HEK293 (cell line): ENCODE measurements around the gene PARD3.

Experiments
- CTCF ChIA-PET: fragments of 350-600 bp; formaldehyde crosslinking; extraction: SDS; loops from one replicate; lab custom pipeline; 2021; ENCODE audit warnings: antibody characterized with exemption; lab: Yijun Ruan, JAX
- POLR2A ChIA-PET: fragments of 300-600 bp; formaldehyde crosslinking; extraction: SDS; loops from one replicate; lab custom pipeline; 2020; ENCODE audit warnings: antibody characterized with exemption, inconsistent platforms; lab: Yijun Ruan, JAX
- H3K27ac ChIP-seq: fragments of 200-500 bp; sonication (Bioruptor generic); 2 replicates; pipeline ENCODE4 v1.5.1; 2014; ENCODE audit warnings: low read depth, low read length, control low read depth, inconsistent platforms; ENCODE audit errors: extremely low read depth
- H3K36me3 ChIP-seq, 2 experiments: fragments of 200-500 bp in 1 of 2; sonication (Bioruptor generic) in 1 of 2; 1 replicate in 1 of 2; 2 replicates in 1 of 2; pipeline ENCODE4 v1.5.1; 2014 to 2017; ENCODE audit warnings: inconsistent platforms in 2 of 2, low read length in 2 of 2; ENCODE audit not compliant: control insufficient read depth in 2 of 2, insufficient read depth in 1 of 2
- H3K4me1 ChIP-seq: fragments of 200-500 bp; sonication (Bioruptor generic); 2 replicates; pipeline ENCODE4 v1.5.1; 2014; ENCODE audit warnings: mild to moderate bottlenecking, low read length, inconsistent platforms; ENCODE audit not compliant: control insufficient read depth, insufficient read depth
- H3K4me3 ChIP-seq: 2 replicates; pipeline ENCODE4 v1.5.1; 2011; ENCODE audit warnings: low read depth, mild to moderate bottlenecking, control low read depth, low read length, moderate library complexity
- H3K9me3 ChIP-seq: fragments of 200-500 bp; sonication (Bioruptor generic); 2 replicates; pipeline ENCODE4 v1.5.1; 2014; ENCODE audit warnings: low read depth, low read length, inconsistent platforms; ENCODE audit not compliant: control insufficient read depth, insufficient read depth
- ATF2 ChIP-seq: fragments of 450-650 bp; formaldehyde crosslinking; IDR thresholded peaks from 2 replicates; pipeline ENCODE4 v1.5.1; 2016; ENCODE audit warnings: missing biosample characterization, missing genetic modification characterization, low read depth
- ELK4 ChIP-seq: IDR thresholded peaks from 2 replicates; pipeline ENCODE4 v1.6.1; 2011; ENCODE audit warnings: mild to moderate bottlenecking, low read depth, low read length, borderline replicate concordance
- FEZF1 ChIP-seq: fragments of 450-650 bp; formaldehyde crosslinking; IDR thresholded peaks from 2 replicates; pipeline ENCODE4 v1.5.1; 2016; ENCODE audit warnings: missing biosample characterization, missing genetic modification characterization
- HOXD13 ChIP-seq: sonication (generic); formaldehyde crosslinking; IDR thresholded peaks from 2 replicates; pipeline ENCODE4 v1.8.0; 2022; ENCODE audit warnings: missing genetic modification reagents, borderline replicate concordance
- KLF1 ChIP-seq: fragments of 450-650 bp; formaldehyde crosslinking; IDR thresholded peaks from 2 replicates; pipeline ENCODE4 v1.5.1; 2016; ENCODE audit warnings: missing biosample characterization, missing genetic modification characterization
- PRDM4 ChIP-seq: fragments of 450-650 bp; formaldehyde crosslinking; IDR thresholded peaks from 2 replicates; pipeline ENCODE4 v1.5.1; 2017; ENCODE audit warnings: missing biosample characterization, missing genetic modification characterization
- TSHZ1 ChIP-seq: fragments of 450-650 bp; formaldehyde crosslinking; IDR thresholded peaks from 2 replicates; pipeline ENCODE4 v1.5.1; 2016; ENCODE audit warnings: missing biosample characterization, missing genetic modification characterization, borderline replicate concordance
- ZBTB20 ChIP-seq: fragments of 450-650 bp; formaldehyde crosslinking; IDR thresholded peaks from 2 replicates; pipeline ENCODE4 v1.5.1; 2016; ENCODE audit warnings: missing biosample characterization, missing genetic modification characterization
- ZFP41 ChIP-seq: fragments of 450-650 bp; formaldehyde crosslinking; IDR thresholded peaks from 2 replicates; pipeline ENCODE4 v1.5.1; 2016; ENCODE audit warnings: missing biosample characterization, missing genetic modification characterization, borderline replicate concordance
- ZNF19 ChIP-seq: fragments of 450-650 bp; formaldehyde crosslinking; IDR thresholded peaks from 2 replicates; pipeline ENCODE4; 2016; ENCODE audit warnings: missing biosample characterization, missing genetic modification characterization, low read depth
- ZNF211 ChIP-seq: fragments of 450-650 bp; formaldehyde crosslinking; IDR thresholded peaks from 2 replicates; pipeline ENCODE4 v1.5.1; 2016; ENCODE audit warnings: low read depth, missing biosample characterization, missing genetic modification characterization
- ZNF362 ChIP-seq: fragments of 450-650 bp; formaldehyde crosslinking; IDR thresholded peaks from 2 replicates; pipeline ENCODE4 v1.5.1; 2016; ENCODE audit warnings: missing biosample characterization, missing genetic modification characterization
- ZNF426 ChIP-seq: fragments of 450-650 bp; formaldehyde crosslinking; IDR thresholded peaks from 2 replicates; pipeline ENCODE4 v1.5.1; 2017; ENCODE audit warnings: missing biosample characterization, missing genetic modification characterization, mild to moderate bottlenecking, inconsistent platforms, moderate library complexity
- ZNF433 ChIP-seq: fragments of 450-650 bp; formaldehyde crosslinking; IDR thresholded peaks from 2 replicates; pipeline ENCODE4 v1.5.1; 2016; ENCODE audit warnings: missing biosample characterization, missing genetic modification characterization, low read depth
- ZNF48 ChIP-seq: fragments of 450-650 bp; formaldehyde crosslinking; IDR thresholded peaks from 2 replicates; pipeline ENCODE4 v1.5.1; 2016; ENCODE audit warnings: missing biosample characterization, missing genetic modification characterization
- ZNF530 ChIP-seq: fragments of 450-650 bp; formaldehyde crosslinking; IDR thresholded peaks from 2 replicates; pipeline ENCODE4 v1.5.1; 2016; ENCODE audit warnings: low read depth, missing biosample characterization, missing genetic modification characterization
- ZNF571 ChIP-seq: fragments of 450-650 bp; formaldehyde crosslinking; IDR thresholded peaks from 2 replicates; pipeline ENCODE4 v1.5.0; 2017; ENCODE audit warnings: missing biosample characterization, missing genetic modification characterization
- ZNF645 ChIP-seq: fragments of 450-650 bp; formaldehyde crosslinking; IDR thresholded peaks from 2 replicates; pipeline ENCODE4; 2016; ENCODE audit warnings: missing biosample characterization, missing genetic modification characterization

Gene PARD3

GRCh38 chr10:34503704-34504103 lies 311.4 kb downstream of the PARD3 start:
- Histone ChIP-seq H3K9me3 (no peaks in the 10 kb centered on the region), H3K36me3 (no peaks in the 10 kb centered on the region), H3K27ac (no peak overlapping the region), H3K4me1 (peaks cover 12% of the 10 kb centered on the region), H3K4me3 (no peak overlapping the region)
- TF ChIP-seq ATF2: peak; percentile 65
- TF ChIP-seq ZNF645 (tag by site-specific recombination): no peak
- CTCF ChIA-PET: no interaction called here
- POLR2A ChIA-PET: no interaction called here

- H3K9me3 ChIP-seq: no peaks in the 10 kb centered on the region
- ChIA-PET CTCF (no interaction called here), POLR2A (no interaction called here)
- TF ChIP-seq FEZF1 (tag by site-specific recombination) (no peak), ELK4 (no peak), ZNF433 (tag by site-specific recombination) (no peak), ZNF211 (no peak), ZNF530 (no peak), ZNF571 (no peak), ZNF48 (tag by site-specific recombination) (no peak), ZBTB20 (no peak), ZNF426 (no peak), PRDM4 (tag by site-specific recombination) (no peak), KLF1 (tag by site-specific recombination) (no peak), ZNF19 (tag by site-specific recombination) (no peak), HOXD13 (CRISPR knock-in tag) (no peak), TSHZ1 (tag by site-specific recombination) (no peak), ZFP41 (tag by site-specific recombination) (no peak), ZNF362 (tag by site-specific recombination) (no peak)
- peaks cover 5% of the 10 kb centered on the region for H3K4me1 ChIP-seq
- H3K4me3 ChIP-seq: no peak overlapping the region
- H3K36me3 ChIP-seq: no peaks in the 10 kb centered on the region
- no peak overlapping the region for H3K27ac ChIP-seq
Measured at GRCh38 chr10:34499612-34500279, 315.4 kb downstream of the PARD3 start.
